ENCODE results near the gene DPP4. TPM values are rescaled to one million over a fixed set of nuclear protein-coding genes. Genes with fewer than 3 reads are reported as not detected.

Gene DPP4
- total RNA-seq, 2 donors from 2014 or later, result 36.8 to 76.0 TPM

GRCh38 chr2:162028511-162028910 is 45.5 kb downstream of the DPP4 start:
- DNase-seq (ENCODE audit: low spot score), result no peak
- Histone ChIP-seq H3K4me3 (no peak overlapping the region), H3K36me3 (no peaks in the 10 kb centered on the region), H3K27me3 (replicated peaks; ENCODE audit: insufficient read depth) (no peaks in the 10 kb centered on the region), H3K27ac (peak overlapping the region in 1 of 2 donors; percentile 28), H3K9me3 (no peaks in the 10 kb centered on the region), H3K4me1 (replicated peaks) (no peaks in the 10 kb centered on the region)
- TF ChIP-seq CTCF (IDR thresholded peaks at IDR 0.05), result no peak
- no peak for TF ChIP-seq POLR2AphosphoS5 (IDR thresholded peaks at IDR 0.05)
- TF ChIP-seq POLR2A (IDR thresholded peaks at IDR 0.05), result no peak
- WGBS, result 94% methylated on average over 4 of the region's 4 CpGs
- intact Hi-C loops (cut with DNase I), result no loop called here

- no peaks in the 10 kb centered on the region for H3K9me3 ChIP-seq
- TF ChIP-seq CTCF (IDR thresholded peaks at IDR 0.05) (no peak), POLR2A (IDR thresholded peaks at IDR 0.05) (no peak), POLR2AphosphoS5 (IDR thresholded peaks at IDR 0.05) (no peak)
- 54% methylated on average over 6 of the region's 6 CpGs for WGBS
- H3K4me3 ChIP-seq, result no peak overlapping the region
- no peak for DNase-seq (ENCODE audit: low spot score)
- H3K36me3 ChIP-seq, result no peaks in the 10 kb centered on the region
- no peaks in the 10 kb centered on the region for H3K4me1 ChIP-seq (replicated peaks)
- H3K27ac ChIP-seq, result peak overlapping the region in 1 of 2 donors; percentile 40
- no peaks in the 10 kb centered on the region for H3K27me3 ChIP-seq (replicated peaks; ENCODE audit: insufficient read depth)
- intact Hi-C loops (cut with DNase I), result no loop called here
These were observed 48.7 kb downstream of the DPP4 start for GRCh38 chr2:162025121-162025911.

GRCh38 chr2:162022290-162022945 is 51.6 kb downstream of the DPP4 start:
- Histone ChIP-seq H3K27ac (no peak overlapping the region), H3K4me1 (replicated peaks) (no peaks in the 10 kb centered on the region), H3K36me3 (no peaks in the 10 kb centered on the region), H3K27me3 (replicated peaks; ENCODE audit: insufficient read depth) (no peaks in the 10 kb centered on the region), H3K4me3 (no peak overlapping the region), H3K9me3 (no peaks in the 10 kb centered on the region)
- no peak for DNase-seq (ENCODE audit: low spot score)
- intact Hi-C loops (cut with DNase I), result no loop called here
- WGBS, result 66% methylated on average over 3 of the region's 3 CpGs
- TF ChIP-seq POLR2A (IDR thresholded peaks at IDR 0.05) (no peak), POLR2AphosphoS5 (IDR thresholded peaks at IDR 0.05) (no peak), CTCF (IDR thresholded peaks at IDR 0.05) (no peak)

- 92% methylated on average over 7 of the region's 7 CpGs for WGBS
- Histone ChIP-seq H3K27ac (no peak overlapping the region), H3K4me1 (replicated peaks) (no peaks in the 10 kb centered on the region), H3K36me3 (no peaks in the 10 kb centered on the region), H3K9me3 (no peaks in the 10 kb centered on the region), H3K4me3 (no peak overlapping the region), H3K27me3 (replicated peaks; ENCODE audit: insufficient read depth) (no peaks in the 10 kb centered on the region)
- intact Hi-C loops (cut with DNase I), result no loop called here
- no peak for DNase-seq (ENCODE audit: low spot score)
- no peak for TF ChIP-seq POLR2A (IDR thresholded peaks at IDR 0.05)
- TF ChIP-seq POLR2AphosphoS5 (IDR thresholded peaks at IDR 0.05), result no peak
- no peak for TF ChIP-seq CTCF (IDR thresholded peaks at IDR 0.05)
These were observed 52.4 kb downstream of the DPP4 start for GRCh38 chr2:162021516-162022058.

Data from prostate gland (tissue), 2 donors.